ENCODE results near the gene DNAJC1.
A peak's percentile ranks its signal among the peaks of the same experiment; 100 is the strongest.

The DNAJC1 gene

DNA sequence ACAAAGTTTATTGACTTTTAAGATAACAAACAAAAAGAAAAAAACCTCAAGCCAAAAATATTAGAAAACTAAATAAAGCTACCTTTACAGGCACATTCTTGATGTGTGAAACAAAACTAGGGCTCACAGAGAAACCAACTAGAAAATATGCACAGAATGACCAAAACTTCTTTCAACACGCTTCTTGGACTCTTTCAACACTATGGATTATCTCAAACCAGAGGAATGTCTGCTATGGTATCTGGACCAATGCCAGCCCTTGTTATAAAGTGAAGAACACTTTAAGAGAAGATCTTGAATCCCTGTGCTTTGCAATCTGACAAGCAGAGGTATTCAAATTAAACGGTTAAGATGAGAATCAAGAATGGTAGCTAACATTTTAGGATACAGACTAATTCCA is 76.6 kb downstream of the DNAJC1 start:
- Histone ChIP-seq H2AFZ (ENCODE audit: low read depth, low read length) (no peak overlapping the region), H3K27me3 (ENCODE audit: control insufficient read depth in 1 of 2, insufficient read depth in 1 of 2, low read length in 2 of 2) (no peaks in the 10 kb centered on the region), H3K36me3 (ENCODE audit: control insufficient read depth in 1 of 2, insufficient read depth in 2 of 2, low read depth in 1 of 2, low read length in 2 of 2) (no peaks in the 10 kb centered on the region), H3K9ac (ENCODE audit: low read length) (peak overlapping the region; percentile 4), H2BK15ac (ENCODE audit: low read depth, poor library complexity, severe bottlenecking) (no peak overlapping the region), H2BK12ac (ENCODE audit: low read length in 2 of 2) (no peak overlapping the region), H3K4me3 (ENCODE audit: insufficient read depth in 1 of 2, low read depth in 1 of 2, low read length in 2 of 2) (no peak overlapping the region), H2AK5ac (ENCODE audit: low read length, severe bottlenecking) (no peak overlapping the region), H2BK5ac (ENCODE audit: low read depth, low read length, poor library complexity, severe bottlenecking) (no peak overlapping the region), H3K14ac (ENCODE audit: low read length in 2 of 2) (no peak overlapping the region), H2BK120ac (ENCODE audit: low read depth, low read length) (no peak overlapping the region), H4K91ac (ENCODE audit: low read length) (no peak overlapping the region), H3K9me3 (ENCODE audit: control insufficient read depth, low read length) (no peaks in the 10 kb centered on the region), H3K79me1 (replicated peaks; ENCODE audit: low read length, poor library complexity, severe bottlenecking) (peaks cover 6% of the 10 kb centered on the region), H3K4me2 (ENCODE audit: low read length, poor library complexity, severe bottlenecking) (peak overlapping the region; percentile 16), H3K4me1 (ENCODE audit: control insufficient read depth, insufficient read depth, low read depth, low read length) (peaks cover 3% of the 10 kb centered on the region), H4K8ac (ENCODE audit: low read length) (no peak overlapping the region), H3K4ac (ENCODE audit: low read depth in 1 of 2, low read length in 2 of 2) (no peak overlapping the region), H3K18ac (ENCODE audit: low read depth in 1 of 2, low read length in 2 of 2) (no peak overlapping the region), H3K23ac (ENCODE audit: low read length in 2 of 2) (no peak overlapping the region), H3K27ac (ENCODE audit: low read length, poor library complexity, severe bottlenecking) (peak overlapping the region; percentile 98)
- no CpG with 5 or more reads among the region's 2 CpGs for WGBS
- peak; percentile 92 for DNase-seq

DNA sequence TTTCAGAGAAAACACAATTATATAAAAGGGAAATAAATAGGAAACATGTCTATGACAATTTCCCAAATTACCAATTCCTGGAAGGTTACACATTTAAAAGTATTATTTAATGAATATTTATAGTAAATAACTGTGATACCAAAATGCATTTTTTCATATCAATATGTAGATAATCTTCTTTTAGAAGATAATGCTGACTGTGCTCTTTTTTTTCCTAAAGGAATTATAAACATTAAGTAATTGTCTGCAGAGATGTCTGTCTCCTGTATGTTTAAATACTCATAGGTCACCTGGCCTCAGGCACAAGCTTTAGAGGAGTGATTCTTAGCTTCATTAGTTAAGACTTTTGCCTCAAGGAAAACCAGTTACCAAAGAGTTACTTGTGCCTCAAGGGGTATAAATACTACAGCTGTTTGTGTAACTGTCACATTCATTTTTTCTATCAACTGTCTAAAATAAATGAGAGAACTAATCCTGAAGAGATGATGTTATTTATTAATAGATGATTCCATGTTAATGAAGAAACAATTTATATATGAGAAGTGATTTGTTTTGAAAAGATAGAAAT is 77.1 kb downstream of the DNAJC1 start:
- Histone ChIP-seq H4K8ac (ENCODE audit: low read length) (no peak overlapping the region), H2BK5ac (ENCODE audit: low read depth, low read length, poor library complexity, severe bottlenecking) (no peak overlapping the region), H3K4me3 (ENCODE audit: insufficient read depth in 1 of 2, low read depth in 1 of 2, low read length in 2 of 2) (no peak overlapping the region), H3K27me3 (ENCODE audit: control insufficient read depth in 1 of 2, insufficient read depth in 1 of 2, low read length in 2 of 2) (no peaks in the 10 kb centered on the region), H2BK12ac (ENCODE audit: low read length in 2 of 2) (no peak overlapping the region), H3K4me2 (ENCODE audit: low read length, poor library complexity, severe bottlenecking) (no peak overlapping the region), H3K9me3 (ENCODE audit: control insufficient read depth, low read length) (no peaks in the 10 kb centered on the region), H4K91ac (ENCODE audit: low read length) (no peak overlapping the region), H2BK120ac (ENCODE audit: low read depth, low read length) (no peak overlapping the region), H3K4ac (ENCODE audit: low read depth in 1 of 2, low read length in 2 of 2) (no peak overlapping the region), H2AK5ac (ENCODE audit: low read length, severe bottlenecking) (no peak overlapping the region), H2BK15ac (ENCODE audit: low read depth, poor library complexity, severe bottlenecking) (no peak overlapping the region), H3K79me1 (replicated peaks; ENCODE audit: low read length, poor library complexity, severe bottlenecking) (peaks cover 6% of the 10 kb centered on the region), H3K23ac (ENCODE audit: low read length in 2 of 2) (no peak overlapping the region), H3K18ac (ENCODE audit: low read depth in 1 of 2, low read length in 2 of 2) (no peak overlapping the region), H3K27ac (ENCODE audit: low read length, poor library complexity, severe bottlenecking) (peak overlapping the region; percentile 90), H3K4me1 (ENCODE audit: control insufficient read depth, insufficient read depth, low read depth, low read length) (peaks cover 3% of the 10 kb centered on the region), H3K36me3 (ENCODE audit: control insufficient read depth in 1 of 2, insufficient read depth in 2 of 2, low read depth in 1 of 2, low read length in 2 of 2) (no peaks in the 10 kb centered on the region), H3K14ac (ENCODE audit: low read length in 2 of 2) (no peak overlapping the region), H2AFZ (ENCODE audit: low read depth, low read length) (no peak overlapping the region), H3K9ac (ENCODE audit: low read length) (peak overlapping the region; percentile 4)
- DNase-seq = peak; percentile 43

DNA sequence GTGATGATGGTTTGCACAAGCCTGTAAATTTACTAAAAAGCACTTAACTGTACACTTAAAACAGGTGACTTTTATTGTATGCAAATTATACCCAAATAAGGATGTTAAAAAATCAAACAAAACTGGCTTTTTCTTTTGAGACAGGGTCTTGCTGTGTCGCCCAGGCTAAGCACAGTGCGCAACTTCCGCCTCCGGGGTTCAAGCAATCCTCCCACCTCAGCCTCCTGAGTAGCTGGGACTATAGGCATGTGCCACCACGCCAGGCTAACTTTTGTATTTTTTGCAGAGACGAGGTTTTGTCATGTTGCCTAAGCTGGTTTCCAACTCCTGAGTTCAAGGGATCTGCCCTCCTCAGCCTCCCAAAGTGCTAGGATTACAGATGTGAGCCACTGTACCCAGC is 77.7 kb downstream of the DNAJC1 start:
- no peaks in the 10 kb centered on the region for H3K9me3 ChIP-seq (ENCODE audit: control insufficient read depth, low read length)
- H2BK5ac ChIP-seq (ENCODE audit: low read depth, low read length, poor library complexity, severe bottlenecking) = no peak overlapping the region
- H3K27me3 ChIP-seq (ENCODE audit: control insufficient read depth in 1 of 2, insufficient read depth in 1 of 2, low read length in 2 of 2) = no peaks in the 10 kb centered on the region
- H3K23ac ChIP-seq (ENCODE audit: low read length in 2 of 2) = no peak overlapping the region
- H3K79me1 ChIP-seq (replicated peaks; ENCODE audit: low read length, poor library complexity, severe bottlenecking) = peaks cover 6% of the 10 kb centered on the region
- peak overlapping the region; percentile 91 for H2AK5ac ChIP-seq (ENCODE audit: low read length, severe bottlenecking)
- 98% methylated on average over 6 of the region's 6 CpGs for WGBS
- H3K4ac ChIP-seq (ENCODE audit: low read depth in 1 of 2, low read length in 2 of 2) = no peak overlapping the region
- H2BK15ac ChIP-seq (ENCODE audit: low read depth, poor library complexity, severe bottlenecking) = no peak overlapping the region
- peaks cover 3% of the 10 kb centered on the region for H3K4me1 ChIP-seq (ENCODE audit: control insufficient read depth, insufficient read depth, low read depth, low read length)
- H4K91ac ChIP-seq (ENCODE audit: low read length) = no peak overlapping the region
- no peak overlapping the region for H2BK12ac ChIP-seq (ENCODE audit: low read length in 2 of 2)
- no peak overlapping the region for H2BK120ac ChIP-seq (ENCODE audit: low read depth, low read length)
- H3K9ac ChIP-seq (ENCODE audit: low read length) = no peak overlapping the region
- H3K4me2 ChIP-seq (ENCODE audit: low read length, poor library complexity, severe bottlenecking) = no peak overlapping the region
- DNase-seq = no peak
- H3K14ac ChIP-seq (ENCODE audit: low read length in 2 of 2) = no peak overlapping the region
- H3K4me3 ChIP-seq (ENCODE audit: insufficient read depth in 1 of 2, low read depth in 1 of 2, low read length in 2 of 2) = no peak overlapping the region
- H3K18ac ChIP-seq (ENCODE audit: low read depth in 1 of 2, low read length in 2 of 2) = no peak overlapping the region
- H3K36me3 ChIP-seq (ENCODE audit: control insufficient read depth in 1 of 2, insufficient read depth in 2 of 2, low read depth in 1 of 2, low read length in 2 of 2) = no peaks in the 10 kb centered on the region
- peak overlapping the region; percentile 46 for H3K27ac ChIP-seq (ENCODE audit: low read length, poor library complexity, severe bottlenecking)
- H4K8ac ChIP-seq (ENCODE audit: low read length) = no peak overlapping the region
- H2AFZ ChIP-seq (ENCODE audit: low read depth, low read length) = no peak overlapping the region

DNA sequence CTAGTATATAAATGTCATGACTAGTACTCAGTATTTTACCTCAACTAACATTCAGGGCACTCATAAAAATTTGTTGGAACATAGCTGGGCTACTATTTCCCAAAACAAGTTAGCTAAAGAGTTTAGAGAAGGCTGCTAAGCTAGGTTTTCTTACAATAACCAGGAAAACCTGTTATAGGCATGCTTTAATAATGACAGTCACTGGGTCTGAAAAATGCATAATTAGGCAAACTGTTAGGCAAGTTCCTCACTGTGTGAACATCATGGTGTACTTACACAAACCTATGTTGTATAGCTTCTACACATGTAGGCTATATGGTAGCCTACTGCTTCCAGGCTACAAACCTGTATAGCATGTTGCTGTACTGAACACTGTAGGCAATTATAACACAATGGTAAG is 79.0 kb downstream of the DNAJC1 start:
- no peak overlapping the region for H2BK12ac ChIP-seq (ENCODE audit: low read length in 2 of 2)
- no peak overlapping the region for H2AFZ ChIP-seq (ENCODE audit: low read depth, low read length)
- no peak overlapping the region for H3K27ac ChIP-seq (ENCODE audit: low read length, poor library complexity, severe bottlenecking)
- H3K4me3 ChIP-seq (ENCODE audit: insufficient read depth in 1 of 2, low read depth in 1 of 2, low read length in 2 of 2) = no peak overlapping the region
- no peak overlapping the region for H2AK5ac ChIP-seq (ENCODE audit: low read length, severe bottlenecking)
- H3K18ac ChIP-seq (ENCODE audit: low read depth in 1 of 2, low read length in 2 of 2) = no peak overlapping the region
- H2BK5ac ChIP-seq (ENCODE audit: low read depth, low read length, poor library complexity, severe bottlenecking) = no peak overlapping the region
- H3K9me3 ChIP-seq (ENCODE audit: control insufficient read depth, low read length) = no peaks in the 10 kb centered on the region
- no peak overlapping the region for H3K23ac ChIP-seq (ENCODE audit: low read length in 2 of 2)
- H3K4ac ChIP-seq (ENCODE audit: low read depth in 1 of 2, low read length in 2 of 2) = no peak overlapping the region
- H2BK15ac ChIP-seq (ENCODE audit: low read depth, poor library complexity, severe bottlenecking) = no peak overlapping the region
- peaks cover 4% of the 10 kb centered on the region for H3K79me1 ChIP-seq (replicated peaks; ENCODE audit: low read length, poor library complexity, severe bottlenecking)
- no peak overlapping the region for H4K8ac ChIP-seq (ENCODE audit: low read length)
- no peak overlapping the region for H3K4me2 ChIP-seq (ENCODE audit: low read length, poor library complexity, severe bottlenecking)
- H3K9ac ChIP-seq (ENCODE audit: low read length) = no peak overlapping the region
- no peak overlapping the region for H3K14ac ChIP-seq (ENCODE audit: low read length in 2 of 2)
- no peaks in the 10 kb centered on the region for H3K27me3 ChIP-seq (ENCODE audit: control insufficient read depth in 1 of 2, insufficient read depth in 1 of 2, low read length in 2 of 2)
- no peak overlapping the region for H2BK120ac ChIP-seq (ENCODE audit: low read depth, low read length)
- peaks cover 0 to 2% of the 10 kb centered on the region in 2 experiments for H3K36me3 ChIP-seq (ENCODE audit: control insufficient read depth in 1 of 2, insufficient read depth in 2 of 2, low read depth in 1 of 2, low read length in 2 of 2)
- H4K91ac ChIP-seq (ENCODE audit: low read length) = no peak overlapping the region
- H3K4me1 ChIP-seq (ENCODE audit: control insufficient read depth, insufficient read depth, low read depth, low read length) = peaks cover 3% of the 10 kb centered on the region
- no peak for DNase-seq
